SK-N-DZ (cell line): Measurements from ENCODE around the gene KCNA5.

Experiments used
- DNase-seq: peaks from one replicate; pipeline ENCODE4 v3.0.0-alpha.2; 2015; ENCODE audit warnings: low spot score

Gene KCNA5

DNA sequence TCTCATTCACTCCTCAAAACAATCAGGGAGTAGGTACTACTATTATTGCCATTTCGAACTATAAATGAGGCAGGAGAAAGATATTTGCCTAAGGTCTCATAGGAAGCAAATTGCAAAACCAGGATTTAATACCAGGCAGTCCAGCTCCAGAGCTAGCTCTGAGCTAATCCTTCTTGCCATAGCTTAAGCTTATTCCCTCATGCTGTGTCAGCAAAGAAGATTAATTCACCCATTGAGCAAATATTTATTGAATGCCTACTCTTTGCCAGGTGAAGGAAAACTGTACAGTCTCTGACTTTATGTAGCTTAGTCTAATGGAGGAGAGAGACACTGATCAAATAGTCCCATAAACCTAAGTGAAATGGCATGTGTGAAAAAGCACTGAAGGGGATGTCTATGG lies 19.5 kb downstream of the KCNA5 start:
- no peak for DNase-seq

DNA sequence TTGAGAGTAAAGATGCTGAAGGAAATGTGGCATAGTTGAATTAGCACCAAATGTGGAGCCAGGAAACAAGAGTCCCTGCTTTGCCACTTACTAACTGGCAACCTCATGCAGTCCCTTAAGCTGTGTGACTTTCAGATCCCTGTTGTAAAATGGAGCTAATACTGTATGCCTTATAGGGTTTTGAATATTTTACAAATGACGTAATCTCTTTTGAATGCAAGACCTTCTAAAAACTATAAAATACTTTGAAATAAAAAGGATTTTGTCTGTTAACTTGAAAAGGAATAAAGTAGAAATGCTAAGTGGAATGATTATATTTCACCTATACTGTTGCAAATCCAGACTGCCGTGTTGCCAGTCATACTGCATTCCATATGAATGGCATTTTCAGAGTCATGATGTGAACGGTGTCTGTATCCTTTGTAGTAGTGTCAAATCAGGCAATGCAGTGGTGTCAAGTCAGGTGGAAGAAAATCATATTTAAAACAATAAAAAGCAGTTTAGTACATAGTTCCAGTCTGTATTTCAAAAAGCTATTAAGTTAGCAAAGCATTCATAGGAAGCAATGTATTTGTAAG lies 21.3 kb downstream of the KCNA5 start:
- DNase-seq = no peak

DNA sequence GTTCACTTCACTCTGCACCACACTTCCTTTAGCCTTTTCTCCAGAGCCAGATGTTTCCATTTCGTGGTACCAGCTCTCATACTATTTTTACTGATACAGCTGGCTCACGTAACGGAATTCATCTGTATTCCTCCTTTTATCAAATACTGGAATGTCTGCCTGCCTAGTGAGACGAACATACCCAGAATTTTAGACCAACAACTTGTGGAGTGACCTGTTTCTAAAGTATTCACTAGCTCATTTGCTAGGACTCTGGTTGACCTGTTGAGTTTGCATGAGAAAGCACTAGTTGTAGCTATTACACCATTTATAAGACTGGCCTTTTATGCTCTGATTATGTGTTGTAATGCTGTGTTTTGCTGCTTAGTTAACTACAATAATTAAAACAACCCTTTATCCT lies 22.6 kb downstream of the KCNA5 start:
- no peak for DNase-seq

DNA sequence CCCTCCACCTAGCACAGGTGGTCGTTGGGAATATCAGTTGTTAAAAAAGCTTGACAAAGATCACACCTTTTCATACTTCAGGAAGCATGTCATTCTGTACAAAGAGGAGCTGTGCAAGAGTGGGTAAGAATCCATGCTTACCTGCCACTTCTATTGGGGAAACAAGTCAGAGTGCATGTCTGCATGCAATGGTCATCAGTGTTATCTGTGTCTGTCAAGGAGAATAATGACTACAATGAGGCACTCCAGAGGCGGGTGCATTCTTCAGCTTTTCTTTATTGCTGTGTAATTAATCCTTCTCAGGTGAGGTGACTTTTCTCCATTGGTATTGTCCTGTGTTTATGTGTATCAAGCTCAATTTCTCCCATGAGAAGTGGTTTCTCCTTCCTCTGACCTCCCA lies 24.4 kb downstream of the KCNA5 start:
- DNase-seq = no peak

DNA sequence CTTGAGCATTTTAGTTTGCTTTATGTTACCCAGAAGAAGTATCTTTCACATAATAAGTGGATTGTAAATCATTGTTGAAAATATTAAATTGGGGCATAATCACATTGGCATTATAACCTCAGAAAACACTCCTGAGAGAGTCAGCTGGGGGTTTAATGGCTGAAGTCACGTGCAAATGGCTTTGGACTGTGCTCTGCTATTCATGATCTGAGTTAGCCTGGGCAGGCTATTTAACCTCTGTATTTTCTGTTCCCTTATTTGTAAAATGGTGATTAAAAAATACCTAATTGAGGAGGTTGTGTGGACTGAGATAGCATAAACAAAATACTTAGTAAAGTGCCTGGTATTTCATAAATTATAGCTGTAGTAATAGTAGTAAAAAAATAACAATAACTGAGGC lies 24.9 kb downstream of the KCNA5 start:
- DNase-seq = no peak

DNA sequence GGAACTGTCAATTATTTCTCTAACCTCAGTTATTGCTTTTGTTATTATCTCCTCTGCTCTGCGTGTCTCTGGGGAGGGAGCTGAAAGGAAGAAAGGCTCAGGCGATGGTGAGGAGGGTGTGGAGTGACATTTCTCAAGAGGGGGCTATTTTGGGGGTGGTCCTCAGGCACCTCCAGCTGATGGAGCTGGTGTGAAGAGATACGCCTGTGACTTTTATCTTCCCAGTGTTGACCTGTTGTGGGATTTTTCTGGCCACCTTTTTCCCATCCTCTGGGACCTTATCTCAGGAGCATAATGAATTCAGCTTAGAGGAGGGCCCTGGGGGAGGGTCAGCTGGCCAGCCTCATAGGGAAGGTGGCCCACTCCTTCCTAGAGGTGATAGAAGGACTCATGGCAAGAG lies 26.4 kb downstream of the KCNA5 start:
- DNase-seq = no peak

DNA sequence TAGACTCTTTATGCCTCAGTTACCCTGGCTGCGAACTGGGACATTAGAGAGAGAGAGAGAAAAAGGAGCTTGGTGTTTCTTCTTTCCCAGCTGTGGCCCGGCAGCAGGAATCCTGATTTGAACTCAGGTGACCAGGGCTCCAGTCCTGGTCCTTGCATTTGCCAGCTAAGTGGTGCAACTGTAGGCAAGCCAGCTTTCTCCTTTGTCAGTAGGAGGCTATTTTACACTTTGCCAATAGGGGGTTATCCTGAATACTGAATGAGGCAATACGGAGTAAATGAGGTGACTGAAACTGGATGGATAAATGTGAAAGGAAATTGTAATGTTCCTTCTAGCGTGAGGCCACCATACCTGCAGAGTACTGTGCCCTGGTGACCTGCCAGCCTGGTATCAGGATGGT lies 27.8 kb downstream of the KCNA5 start:
- no peak for DNase-seq

DNA sequence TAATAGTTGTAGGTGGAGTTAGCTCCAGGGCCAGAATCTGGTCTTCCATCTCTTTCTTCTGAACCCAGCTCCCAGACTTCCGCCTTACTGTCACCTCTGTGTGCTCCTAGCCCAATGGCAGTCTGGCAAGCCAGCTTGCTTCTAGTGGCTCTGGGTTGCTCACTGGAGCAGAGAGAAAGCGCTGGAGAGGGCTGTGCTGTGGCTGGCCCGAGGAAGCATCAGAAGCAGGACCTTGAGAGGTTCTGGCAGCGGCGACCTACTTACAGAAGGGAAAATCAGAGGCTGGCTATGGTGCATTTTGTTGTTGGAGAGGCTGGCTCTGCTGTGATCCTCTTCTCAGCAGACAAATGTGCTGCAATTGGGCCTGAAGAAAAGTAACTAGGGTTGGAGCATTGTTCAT lies 28.6 kb downstream of the KCNA5 start:
- no peak for DNase-seq

DNA sequence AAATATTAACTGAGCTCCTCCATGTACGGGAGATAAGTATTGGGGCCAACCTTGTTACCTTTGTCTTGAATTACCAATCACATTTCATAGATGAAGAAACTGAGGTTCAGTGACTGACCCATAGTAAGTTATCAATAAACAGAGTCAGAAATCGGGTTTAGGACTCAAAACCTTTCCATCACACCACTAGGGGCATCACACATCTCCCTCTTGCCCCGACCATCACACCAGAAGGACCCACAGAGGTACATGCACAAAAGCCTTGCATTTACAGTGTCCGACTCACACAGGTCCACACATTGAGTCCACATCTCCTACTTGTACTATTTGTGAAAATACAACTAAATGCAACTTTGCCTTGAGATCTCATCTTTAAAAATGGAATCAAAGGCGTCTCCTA lies 29.4 kb downstream of the KCNA5 start:
- no peak for DNase-seq

DNA sequence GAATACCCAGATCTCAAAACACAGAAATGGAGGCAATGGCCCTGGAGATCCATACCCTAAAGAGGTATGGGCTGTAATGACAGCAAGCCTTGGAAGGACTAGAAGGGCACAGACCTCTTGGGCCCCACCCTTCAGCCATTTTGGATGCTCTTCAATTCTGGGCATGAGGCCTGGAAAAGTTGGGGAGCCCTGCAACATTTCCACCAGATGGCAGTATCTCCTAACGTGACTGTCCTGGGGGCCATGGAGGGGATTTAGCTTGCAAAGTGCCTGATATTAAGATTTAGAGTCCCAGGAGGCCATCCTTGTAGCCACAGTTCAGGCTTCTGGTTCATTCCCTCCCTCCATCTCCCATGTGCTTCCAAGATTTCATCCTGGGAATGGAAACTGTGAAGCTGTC lies 30.2 kb downstream of the KCNA5 start:
- no peak for DNase-seq

DNA sequence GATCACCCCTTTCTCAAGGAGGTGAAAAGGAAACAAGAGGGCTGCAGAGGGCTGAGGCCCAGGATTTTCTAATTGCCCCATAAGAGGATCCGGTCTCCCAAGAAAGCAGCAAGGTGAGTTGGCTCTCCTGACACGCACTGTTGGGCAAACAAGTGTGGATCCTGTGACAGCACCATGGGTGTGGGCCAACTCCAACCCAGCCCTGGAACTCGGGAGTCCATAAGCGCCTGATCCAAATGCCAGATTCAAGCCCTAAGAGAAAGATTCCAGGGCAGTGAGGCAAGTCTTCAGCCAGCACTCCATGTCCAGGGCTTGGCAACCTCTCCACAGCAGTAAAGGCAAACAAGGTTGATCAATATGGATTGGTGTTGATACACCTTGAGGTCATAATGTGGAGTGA lies 33.1 kb downstream of the KCNA5 start:
- no peak for DNase-seq

DNA sequence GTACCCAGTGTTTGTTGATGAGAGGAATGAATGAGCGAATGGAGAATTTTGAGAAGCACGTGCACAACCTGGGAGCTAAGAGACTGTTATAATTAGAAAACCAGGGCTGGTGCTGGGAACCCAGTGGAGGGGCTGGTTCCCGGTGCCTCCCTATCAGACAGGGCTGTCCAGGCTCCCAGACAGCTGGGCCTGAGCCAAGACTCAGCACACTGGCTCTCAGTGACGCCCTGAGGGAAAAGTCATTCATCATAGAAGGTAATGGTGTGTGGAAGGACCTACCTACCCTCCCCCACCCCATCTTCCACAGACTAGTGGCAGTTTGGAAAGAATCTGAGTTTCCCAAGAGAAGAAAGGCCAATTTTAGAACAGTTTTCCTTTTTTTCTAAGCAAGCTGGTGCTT lies 34.7 kb downstream of the KCNA5 start:
- DNase-seq = no peak

DNA sequence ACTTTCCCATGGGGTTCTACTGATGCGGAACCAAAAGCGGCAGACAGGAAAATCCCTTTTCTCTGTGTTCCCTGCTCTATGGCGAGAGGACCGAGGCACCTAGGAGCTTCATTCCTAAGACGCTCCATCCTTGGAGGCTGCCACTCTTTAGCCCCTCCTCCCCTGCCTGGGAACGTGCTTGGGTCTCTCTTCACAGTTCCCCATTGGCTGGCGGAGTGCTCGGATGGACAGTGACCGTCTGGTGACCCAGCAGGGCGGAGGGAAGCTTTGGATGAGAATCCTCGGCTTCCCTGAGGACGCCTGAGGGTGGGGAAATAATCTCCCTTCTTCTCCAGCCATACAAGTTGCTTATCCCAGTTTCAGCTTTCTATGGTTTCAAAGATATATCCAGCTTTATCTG lies 37.3 kb downstream of the KCNA5 start:
- DNase-seq = peak; percentile 57

DNA sequence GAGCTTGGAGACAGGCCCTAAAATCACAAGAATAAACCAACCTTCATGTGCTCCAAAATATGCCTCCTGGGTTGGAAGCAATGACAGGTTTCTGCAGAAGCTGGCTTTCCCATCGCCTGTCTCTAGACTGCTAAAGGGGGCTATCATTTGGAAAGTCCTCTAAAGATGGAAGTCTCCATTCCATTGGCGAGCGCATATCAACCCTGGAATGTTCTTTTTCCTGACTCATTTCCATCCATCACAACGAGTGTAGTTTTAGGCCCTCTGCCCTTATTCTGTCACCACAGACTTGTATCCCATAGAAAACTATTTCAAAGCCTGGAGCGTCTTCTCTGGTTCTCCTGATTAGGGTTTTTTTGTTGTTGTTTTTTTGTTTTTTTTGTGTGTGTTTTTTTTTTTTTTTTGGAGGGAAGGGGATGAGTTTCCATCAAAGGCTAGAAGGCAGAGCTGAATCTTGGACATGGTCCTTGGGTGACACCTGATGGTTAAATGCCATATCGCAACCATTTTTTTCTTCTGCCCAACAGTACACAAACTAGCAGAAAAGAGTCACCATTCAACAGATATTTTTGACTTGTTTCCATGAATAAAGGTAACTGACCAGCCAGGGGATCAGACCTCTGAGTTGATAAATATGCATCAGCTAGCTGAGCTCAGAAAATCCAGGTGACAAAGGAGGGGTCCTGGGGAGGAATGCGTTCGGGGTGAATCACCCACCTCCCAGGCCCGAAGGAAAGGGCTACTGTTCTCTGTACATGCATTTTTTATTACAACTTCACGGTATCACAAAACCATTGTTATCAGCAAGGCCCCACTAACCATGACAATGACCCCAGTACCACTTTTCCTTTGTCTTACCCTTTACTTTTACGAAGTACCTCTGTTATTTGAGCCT lies 40.5 kb downstream of the KCNA5 start:
- peak; percentile 43 for DNase-seq

DNA sequence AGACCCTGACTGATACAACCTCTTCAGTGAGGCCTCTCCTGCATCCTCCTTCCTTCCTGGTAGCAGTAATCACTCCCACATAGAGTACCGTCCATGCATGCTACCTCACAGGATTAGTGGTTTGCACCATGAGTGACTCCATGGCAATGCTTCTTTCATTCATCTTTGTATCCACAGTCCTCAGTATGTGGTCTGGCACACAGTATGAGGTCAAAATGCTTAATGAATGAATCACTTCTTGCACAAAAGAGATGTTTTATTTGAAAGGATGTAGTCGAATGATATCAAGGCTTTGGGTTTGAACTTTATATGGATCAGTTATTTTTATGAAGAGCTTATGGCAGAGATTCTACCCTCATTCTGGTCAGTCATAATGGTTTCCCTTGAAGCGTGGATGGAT lies 42.2 kb downstream of the KCNA5 start:
- no peak for DNase-seq

DNA sequence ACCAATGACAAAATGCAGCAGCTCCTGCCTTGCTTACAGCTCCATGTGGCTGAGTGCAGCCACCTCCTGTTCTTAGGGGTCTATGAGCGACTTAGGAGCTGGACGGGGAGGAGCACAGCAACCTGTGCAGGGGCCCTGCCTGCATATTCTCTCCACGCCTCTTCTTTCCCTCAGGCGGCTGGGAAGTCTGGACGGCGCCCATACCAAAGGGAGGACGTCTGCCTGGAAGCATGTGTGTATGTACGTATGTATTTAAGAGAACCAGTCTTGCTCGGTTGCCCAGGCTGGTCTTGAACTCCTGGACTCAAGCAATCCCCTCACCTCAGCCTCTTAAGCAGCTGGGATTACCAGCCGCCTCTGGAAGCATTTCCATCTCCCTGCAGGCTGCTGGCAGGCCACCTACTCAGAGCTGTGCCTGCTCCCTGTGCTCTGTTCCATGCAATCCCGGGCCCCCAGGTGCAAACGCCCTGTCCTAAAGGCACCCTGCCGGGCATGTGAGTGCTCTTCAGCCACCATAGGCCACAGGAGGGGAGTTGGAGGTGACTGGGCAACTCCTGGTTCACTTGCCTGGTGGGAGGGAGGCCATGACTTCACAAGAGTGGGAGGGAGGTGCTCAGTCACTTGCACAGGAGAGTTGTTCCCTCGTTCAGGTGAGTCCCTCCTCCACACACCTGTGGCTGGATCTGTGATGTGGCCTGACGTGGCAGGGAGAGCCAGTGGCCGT lies 44.3 kb downstream of the KCNA5 start:
- DNase-seq = no peak

DNA sequence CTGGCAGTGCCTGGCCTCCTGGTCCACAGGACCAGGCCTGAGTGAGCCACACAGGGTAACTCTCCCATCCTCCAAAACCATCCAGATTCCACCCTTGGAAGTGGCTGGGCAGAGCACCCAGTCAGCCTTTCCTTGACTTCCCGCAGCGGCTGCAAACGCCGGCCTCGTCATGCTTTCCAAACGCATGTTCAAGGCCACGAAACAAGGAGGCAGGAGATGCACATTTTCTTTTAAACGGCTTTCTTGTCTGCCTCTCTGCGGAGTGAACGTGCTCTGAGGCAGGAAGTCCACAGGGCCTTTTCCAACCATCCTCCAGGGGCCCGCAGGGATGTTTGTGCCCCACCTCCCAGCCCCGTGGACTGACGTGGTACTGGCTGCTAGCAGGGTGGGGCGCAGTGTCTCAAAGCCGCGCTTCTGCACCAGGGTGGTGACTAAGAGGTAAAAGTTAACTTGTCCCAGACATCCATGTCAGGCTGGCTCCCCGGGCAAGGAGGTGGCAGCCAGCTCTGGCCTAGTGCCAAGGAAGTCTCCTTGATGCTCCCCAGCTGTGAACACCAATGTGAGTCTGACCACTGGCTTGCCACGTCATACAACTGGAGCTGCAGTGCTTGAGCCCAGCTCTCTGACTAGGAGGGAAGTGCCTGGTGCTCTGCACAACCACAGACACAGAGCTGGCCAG lies 45.0 kb downstream of the KCNA5 start:
- no peak for DNase-seq

DNA sequence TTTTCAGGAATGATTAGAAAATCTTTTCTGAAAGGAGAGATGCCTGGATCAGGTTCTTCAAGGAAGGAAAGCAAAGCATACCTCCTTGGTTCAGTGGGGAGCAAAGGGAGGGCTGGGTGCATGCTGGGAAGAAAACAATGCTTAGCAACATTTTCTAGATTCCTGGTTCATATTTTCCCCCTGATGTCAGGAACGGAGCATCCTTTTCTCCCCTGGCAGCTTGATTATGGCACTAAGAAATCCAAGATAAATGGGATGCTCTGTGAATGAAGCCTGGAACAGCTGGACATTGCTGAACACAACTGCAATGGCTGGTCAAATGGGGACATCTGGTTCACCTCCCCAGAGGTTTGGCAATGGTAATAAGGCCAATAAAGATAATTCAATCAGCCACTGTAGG lies 50.9 kb downstream of the KCNA5 start:
- DNase-seq = no peak

DNA sequence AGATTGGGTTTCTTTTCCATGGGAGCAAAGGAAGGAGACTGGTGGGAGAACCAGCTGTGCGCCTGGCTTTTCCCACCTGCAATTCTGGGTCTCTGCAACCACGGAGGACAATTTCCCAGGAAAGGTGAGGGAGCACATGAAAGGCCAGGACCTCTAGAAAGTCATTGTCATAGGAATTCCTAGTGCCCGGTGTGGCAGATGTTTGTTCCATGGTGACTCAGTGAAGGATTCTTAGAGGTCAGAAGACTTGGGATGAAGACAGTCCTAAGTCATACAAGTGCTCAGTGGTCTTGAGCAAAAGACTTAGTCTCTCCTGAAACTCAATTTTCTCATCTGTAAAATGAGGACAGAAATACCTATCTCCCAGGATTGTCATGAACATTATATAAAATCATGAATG lies 51.3 kb downstream of the KCNA5 start:
- no peak for DNase-seq
